MCF 10A (cell line): ENCODE results near the gene PLCB1. TPM values are rescaled to one million over a fixed set of nuclear protein-coding genes. Genes with fewer than 3 reads are reported as not detected.

Experiments used
- BruUV-seq: library from RNA; stranded (reverse); fragments of 400-500 nt; replicated peaks from 2 replicates; lab custom pipeline; 2021; lab: Mats Ljungman, UMichigan
- CTCF ChIA-PET: fragments of 300-600 bp; sonication (Branson Sonifier 250); formaldehyde crosslinking; extraction: SDS; loops from one replicate; lab custom pipeline; 2021; ENCODE audit warnings: antibody characterized with exemption, inconsistent platforms; lab: Yijun Ruan, JAX
- POLR2A ChIA-PET: fragments of 300-600, 350-650 bp; sonication (Branson Sonifier 250); formaldehyde crosslinking; extraction: SDS; loops from one replicate; lab custom pipeline; 2020; ENCODE audit warnings: antibody characterized with exemption, inconsistent platforms; lab: Yijun Ruan, JAX
- DNase-seq: peaks from one replicate; pipeline ENCODE4 v3.0.0-alpha.2; 2018; ENCODE audit not compliant: unreplicated experiment
- H3K27ac Mint-ChIP-seq: one replicate; pipeline ENCODE4 v1.8.0; 2022; ENCODE audit warnings: mild to moderate bottlenecking, low read depth, mixed read lengths; ENCODE audit not compliant: unreplicated experiment
- H3K27me3 Mint-ChIP-seq: one replicate; pipeline ENCODE4 v1.8.0; 2022; ENCODE audit warnings: mixed read lengths; ENCODE audit not compliant: insufficient read depth, unreplicated experiment
- H3K36me3 Mint-ChIP-seq: one replicate; pipeline ENCODE4 v1.8.0; 2022; ENCODE audit warnings: mild to moderate bottlenecking, moderate library complexity, mixed read lengths; ENCODE audit not compliant: insufficient read depth, unreplicated experiment
- H3K4me1 Mint-ChIP-seq: one replicate; pipeline ENCODE4 v1.8.0; 2022; ENCODE audit warnings: mixed read lengths; ENCODE audit not compliant: insufficient read depth, unreplicated experiment
- H3K4me3 Mint-ChIP-seq: one replicate; pipeline ENCODE4 v1.8.0; 2022; ENCODE audit warnings: mild to moderate bottlenecking, moderate library complexity, mixed read lengths; ENCODE audit not compliant: unreplicated experiment
- H3K9me3 Mint-ChIP-seq: one replicate; pipeline ENCODE4 v1.8.0; 2022; ENCODE audit warnings: mixed read lengths; ENCODE audit not compliant: unreplicated experiment
- CTCF ChIP-seq: fragments of 200-600 bp; IDR thresholded peaks from one replicate; pipeline ENCODE4 v1.8.0; 2022; ENCODE audit warnings: antibody characterized with exemption, mild to moderate bottlenecking; ENCODE audit not compliant: unreplicated experiment
- intact Hi-C: fragments of 100-400 bp; cut with micrococcal nuclease; formaldehyde crosslinking; loops from 2 replicates; pipeline ENCODE4 v1.14.1; 2022
- total RNA-seq: library from RNA; stranded (reverse); gene quantifications from 2 replicates; pipeline ENCODE4 v1.2.3, GENCODE V29; 2022

PLCB1 gene
- total RNA-seq, 1 experiment from 2014 or later, result 5.9 TPM

- intact Hi-C loops, result no loop called here
- Mint-ChIP-seq H3K4me1 (no peaks in the 10 kb centered on the region), H3K4me3 (no peak overlapping the region), H3K36me3 (no peaks in the 10 kb centered on the region), H3K27ac (no peak overlapping the region), H3K27me3 (no peaks in the 10 kb centered on the region), H3K9me3 (no peaks in the 10 kb centered on the region)
- TF ChIP-seq CTCF, result no peak
- DNase-seq, result no peak
- ChIA-PET CTCF (interaction anchor here (0.9 kb wide), 1 partner anchor 103 kb away, joined by 4 read pairs; no protein-coding TSS in a partner anchor), POLR2A (no interaction called here)
- no TSS peak for BruUV-seq
Observed at GRCh38 chr20:8234580-8234979, 102.5 kb downstream of the PLCB1 start.

GRCh38 chr20:8242066-8242465, 110.0 kb downstream of the PLCB1 start:
- no peak for TF ChIP-seq CTCF
- no TSS peak for BruUV-seq
- intact Hi-C loops, result no loop called here
- no peak for DNase-seq
- ChIA-PET CTCF (interaction anchor here (1.0 to 1.6 kb wide), 2 partner anchors 119 to 147 kb away, joined by 3 to 6 read pairs; no protein-coding TSS in a partner anchor), POLR2A (interaction anchor here (0.5 to 0.8 kb wide), 2 partner anchors 9 to 157 kb away, joined by 3 read pairs; no protein-coding TSS in a partner anchor)
- Mint-ChIP-seq H3K9me3 (no peaks in the 10 kb centered on the region), H3K4me3 (no peak overlapping the region), H3K27me3 (no peaks in the 10 kb centered on the region), H3K27ac (no peak overlapping the region), H3K36me3 (no peaks in the 10 kb centered on the region), H3K4me1 (peaks cover 10% of the 10 kb centered on the region)

GRCh38 chr20:8242827-8243724, 111.0 kb downstream of the PLCB1 start:
- ChIA-PET CTCF (interaction anchor here (1.0 to 1.6 kb wide), 2 partner anchors 118 to 146 kb away, joined by 3 to 6 read pairs; no protein-coding TSS in a partner anchor), POLR2A (no interaction called here)
- no peak for TF ChIP-seq CTCF
- H3K36me3 Mint-ChIP-seq, result no peaks in the 10 kb centered on the region
- BruUV-seq, result no TSS peak
- no peak overlapping the region for H3K4me3 Mint-ChIP-seq
- no peak for DNase-seq
- H3K27ac Mint-ChIP-seq, result no peak overlapping the region
- peaks cover 10% of the 10 kb centered on the region for H3K4me1 Mint-ChIP-seq
- H3K9me3 Mint-ChIP-seq, result no peaks in the 10 kb centered on the region
- intact Hi-C loops, result no loop called here
- H3K27me3 Mint-ChIP-seq, result no peaks in the 10 kb centered on the region

DNA sequence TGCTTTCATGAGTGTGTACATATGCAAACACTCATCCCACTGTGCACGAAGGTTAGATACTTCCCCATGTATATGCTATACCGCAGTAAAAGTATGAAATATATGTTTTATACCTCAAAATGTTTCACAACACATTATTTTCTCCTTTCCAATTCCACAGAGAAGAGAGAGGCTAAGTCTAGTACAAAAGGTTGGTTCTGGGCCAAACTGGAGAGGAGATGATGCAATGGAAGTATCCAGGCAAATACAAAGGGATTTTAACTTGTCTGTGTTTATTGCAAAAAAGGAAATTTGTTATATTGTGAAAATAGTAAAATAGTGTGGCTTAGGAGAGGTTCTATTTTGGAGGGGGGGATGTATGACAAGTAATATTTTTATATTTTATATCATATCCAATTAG, 112.6 kb downstream of the PLCB1 start:
- no TSS peak for BruUV-seq
- no peak overlapping the region for H3K4me3 Mint-ChIP-seq
- intact Hi-C loops, result no loop called here
- H3K27ac Mint-ChIP-seq, result peak overlapping the region; percentile 17
- TF ChIP-seq CTCF, result no peak
- no peaks in the 10 kb centered on the region for H3K27me3 Mint-ChIP-seq
- no peaks in the 10 kb centered on the region for H3K36me3 Mint-ChIP-seq
- no peaks in the 10 kb centered on the region for H3K9me3 Mint-ChIP-seq
- ChIA-PET CTCF (no interaction called here), POLR2A (no interaction called here)
- peak; percentile 82 for DNase-seq
- peaks cover 10% of the 10 kb centered on the region for H3K4me1 Mint-ChIP-seq
